HG02571 (cell line): Measurements from ENCODE around the gene NDUFB11.

Experiments used
- ATAC-seq: cut with Tn5 transposase; IDR thresholded peaks from one replicate; pipeline ENCODE4 v1.9.1; 2021; ENCODE audit warnings: mild to moderate bottlenecking, moderate library complexity; ENCODE audit not compliant: unreplicated experiment

The NDUFB11 gene

DNA sequence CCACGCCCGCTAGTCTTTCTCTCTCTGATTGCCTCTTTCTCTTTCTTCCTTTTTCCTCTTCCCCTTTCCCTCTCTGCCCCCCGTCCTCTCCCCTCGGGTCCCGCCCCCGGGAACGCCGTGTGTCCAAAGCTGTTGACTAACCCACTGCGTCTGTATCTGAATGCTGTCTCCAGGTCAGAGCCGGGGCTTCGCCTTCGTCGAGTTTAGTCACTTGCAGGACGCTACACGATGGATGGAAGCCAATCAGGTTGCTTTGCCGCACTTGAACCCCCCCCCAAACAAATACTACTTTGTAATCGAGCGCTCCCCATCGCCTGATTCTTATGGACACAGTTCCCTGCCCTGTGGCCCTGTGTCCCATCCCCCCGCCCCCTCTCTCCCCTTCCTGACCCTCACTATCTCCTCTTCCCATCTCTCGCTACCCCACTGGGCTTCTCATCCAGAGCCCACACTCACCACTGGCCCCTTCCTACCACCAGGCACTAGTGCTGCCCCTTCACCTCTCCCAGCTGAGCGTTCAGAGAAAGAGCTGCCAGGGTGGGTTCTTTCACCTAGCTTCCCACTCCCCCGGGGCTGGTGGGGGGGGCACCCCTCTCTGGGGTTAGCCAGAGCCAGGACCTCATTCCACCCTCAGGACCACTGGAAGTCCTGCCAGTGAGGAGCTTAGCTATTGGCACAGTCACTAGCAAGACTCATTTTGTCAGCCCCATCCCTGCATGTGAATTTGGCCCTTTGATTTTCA is 30.5 kb upstream of the NDUFB11 start:
- no peak for ATAC-seq

DNA sequence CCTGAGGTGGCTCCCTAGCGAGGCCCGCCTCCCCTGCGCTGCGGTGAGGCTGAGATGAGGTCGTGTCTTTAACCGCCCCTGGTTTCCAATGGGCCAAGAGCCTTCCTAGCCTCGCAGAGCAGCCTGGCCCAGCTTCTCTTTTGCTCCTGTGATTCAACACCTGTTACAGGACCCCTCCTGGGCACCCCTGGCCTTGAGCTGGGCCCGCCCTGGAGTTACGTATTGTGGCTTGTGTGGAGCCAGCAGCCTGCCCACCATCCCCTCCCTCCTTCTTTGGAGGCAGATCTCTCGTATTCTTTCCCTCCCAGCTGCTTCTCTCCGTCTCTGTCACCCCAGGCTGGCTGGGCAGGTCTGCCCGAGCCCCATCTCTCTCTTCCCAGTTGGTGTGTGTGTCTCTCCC is 29.9 kb upstream of the NDUFB11 start:
- ATAC-seq: no peak

DNA sequence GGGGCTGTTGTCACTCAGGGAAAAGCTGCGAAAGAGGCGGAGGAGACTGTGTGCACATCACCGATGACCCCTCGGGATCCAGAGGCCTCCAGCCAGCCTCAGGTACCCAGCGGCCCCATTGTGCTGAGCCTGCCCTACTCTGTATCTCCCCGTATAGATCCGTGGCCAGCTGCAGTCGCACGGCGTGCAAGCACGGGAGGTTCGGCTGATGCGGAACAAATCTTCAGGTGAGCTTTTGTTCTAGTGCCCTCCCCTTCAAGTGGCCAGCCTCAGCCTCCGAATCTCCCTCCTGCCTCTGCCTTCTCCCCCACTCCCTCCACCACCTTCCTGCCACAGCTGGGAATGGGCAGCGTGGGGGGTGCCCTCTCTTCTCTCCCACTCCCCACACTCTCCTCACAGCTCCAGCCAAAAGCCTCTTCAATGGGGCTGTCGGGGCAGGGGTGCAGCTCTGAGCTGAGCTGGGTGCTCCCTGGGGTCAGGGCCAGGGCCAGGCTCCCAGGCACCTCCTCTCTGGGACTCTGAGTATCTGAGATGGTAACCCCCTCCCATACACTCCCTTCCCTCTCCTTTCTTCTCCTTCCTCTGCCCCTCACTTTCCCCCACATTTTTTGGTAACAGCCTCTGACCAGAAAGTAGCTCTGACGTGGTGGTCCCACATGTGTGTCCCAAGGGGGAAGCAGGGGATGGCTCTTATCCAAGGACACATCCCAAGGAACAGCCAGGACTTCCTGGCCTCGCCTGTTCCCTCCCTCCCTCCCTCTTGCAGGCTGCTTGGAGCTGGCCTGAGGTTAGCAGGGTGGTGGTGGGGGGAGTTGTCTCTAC is 28.7 kb upstream of the NDUFB11 start:
- ATAC-seq: no peak

DNA sequence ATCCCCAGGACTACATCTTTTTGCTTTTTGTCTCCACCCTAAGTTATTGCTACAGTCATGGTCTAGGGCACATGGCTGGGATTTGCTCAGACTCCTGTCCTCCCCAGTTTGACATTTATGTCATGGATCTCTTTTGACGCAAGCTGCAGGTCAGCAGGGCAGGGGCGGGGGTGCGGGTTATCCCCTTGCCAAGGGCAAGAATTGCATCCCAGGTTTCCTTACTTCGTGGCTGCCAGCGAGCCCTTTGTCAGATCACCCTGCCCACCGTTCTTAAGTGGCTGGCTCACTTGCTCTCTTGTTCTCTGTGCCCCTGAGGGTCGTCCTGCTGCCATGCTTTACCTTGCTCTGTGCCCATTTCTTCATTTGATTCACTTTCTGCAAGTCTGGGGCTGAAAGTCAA is 28.0 kb upstream of the NDUFB11 start:
- no peak for ATAC-seq

- ATAC-seq: no peak
Measured at GRCh38 chrX:47171996-47172395, 27.5 kb upstream of the NDUFB11 start.

- no peak for ATAC-seq
Measured at GRCh38 chrX:47170861-47171692, 26.6 kb upstream of the NDUFB11 start.

GRCh38 chrX:47169726-47170515 is 25.4 kb upstream of the NDUFB11 start:
- no peak for ATAC-seq

DNA sequence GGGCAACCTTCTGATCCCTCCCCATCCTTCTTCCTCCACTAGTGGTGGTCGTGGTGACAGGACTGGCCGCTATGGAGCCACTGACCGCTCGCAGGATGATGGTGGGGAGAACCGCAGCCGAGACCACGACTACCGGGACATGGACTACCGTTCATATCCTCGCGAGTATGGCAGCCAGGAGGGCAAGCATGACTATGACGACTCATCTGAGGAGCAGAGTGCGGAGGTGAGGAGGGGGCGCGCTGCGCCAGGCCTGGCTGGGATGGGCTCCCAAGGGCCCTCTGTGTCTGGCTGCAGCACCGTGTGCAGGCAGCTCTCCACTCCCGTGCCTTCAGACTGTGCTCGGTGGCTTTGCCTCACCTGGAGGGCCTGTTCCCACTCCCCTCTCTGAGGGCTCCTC is 24.8 kb upstream of the NDUFB11 start:
- ATAC-seq: no peak

GRCh38 chrX:47168495-47169073 is 24.1 kb upstream of the NDUFB11 start:
- no peak for ATAC-seq

GRCh38 chrX:47166126-47166525 is 21.6 kb upstream of the NDUFB11 start:
- no peak for ATAC-seq

DNA sequence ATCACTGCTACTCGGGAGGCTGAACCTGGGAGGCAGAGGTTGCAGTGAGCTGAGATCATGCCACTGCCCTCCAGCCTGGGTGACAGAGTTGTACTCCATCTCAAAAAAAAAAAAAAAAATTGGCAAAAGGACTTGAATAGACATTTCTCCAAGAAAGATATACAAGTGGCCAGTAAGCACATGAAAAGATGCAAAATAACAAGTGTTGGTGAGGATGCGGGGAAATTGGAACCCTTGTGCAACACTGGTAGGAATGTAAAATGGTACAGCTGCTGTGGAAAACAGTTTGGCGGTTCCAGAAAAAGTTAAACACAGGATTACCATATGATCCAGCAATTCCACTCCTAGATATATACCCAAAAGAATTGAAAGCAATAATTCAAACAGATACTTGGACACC is 19.9 kb upstream of the NDUFB11 start:
- no peak for ATAC-seq

DNA sequence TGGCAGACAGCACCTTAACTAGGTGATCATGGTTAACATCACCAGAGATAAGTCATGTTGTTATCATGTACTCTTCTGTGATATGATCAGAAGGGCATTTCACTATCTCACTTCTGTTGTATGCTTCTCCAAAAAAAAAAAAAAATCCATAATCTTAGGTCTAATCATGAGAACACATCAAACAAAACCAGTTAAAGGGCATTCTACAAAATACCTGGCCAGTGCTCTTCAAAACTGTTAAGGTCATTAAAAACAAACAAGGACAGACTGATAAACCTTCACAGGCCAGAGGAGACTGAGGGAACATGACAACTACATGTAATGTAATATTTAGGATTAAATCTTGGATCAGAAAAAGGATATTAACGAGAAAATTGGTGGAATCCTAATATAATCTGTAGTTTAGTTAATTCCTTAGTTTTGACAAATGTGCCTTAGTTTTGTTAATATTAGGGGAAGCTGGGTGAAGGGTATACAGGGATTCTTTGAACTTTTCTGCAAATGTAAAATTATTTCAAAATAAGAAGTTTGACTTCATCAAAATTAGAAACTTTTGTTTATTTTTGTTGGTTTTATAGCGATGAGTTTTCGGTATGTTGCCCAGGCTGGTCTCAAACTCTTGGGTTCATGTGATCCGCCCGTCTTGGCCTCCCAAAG is 18.6 kb upstream of the NDUFB11 start:
- no peak for ATAC-seq

- ATAC-seq: no peak
Measured at GRCh38 chrX:47160781-47161180, 16.3 kb upstream of the NDUFB11 start.

GRCh38 chrX:47158781-47159180 is 14.3 kb upstream of the NDUFB11 start:
- ATAC-seq: no peak

DNA sequence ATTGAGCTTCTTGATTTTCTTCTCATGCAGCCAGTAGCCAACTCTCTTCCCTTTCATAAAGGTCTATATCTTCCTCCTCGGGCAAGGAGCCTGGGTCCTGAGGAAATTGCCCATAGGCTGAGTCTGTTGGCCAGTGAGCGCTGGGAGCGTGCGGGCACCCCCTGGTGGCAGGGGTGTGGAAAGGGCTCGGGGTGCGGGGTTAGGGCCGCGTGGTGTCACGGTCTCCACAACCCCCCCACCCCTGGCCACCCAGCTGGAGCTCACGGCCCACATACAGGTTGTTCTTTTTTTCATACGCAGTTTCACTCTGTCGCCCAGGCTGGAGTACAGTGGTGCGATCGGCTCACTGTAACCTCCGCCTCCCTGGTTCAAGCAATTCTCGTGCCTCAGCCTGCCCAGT is 13.6 kb upstream of the NDUFB11 start:
- no peak for ATAC-seq

- no peak for ATAC-seq
Measured at GRCh38 chrX:47156611-47157520, 12.4 kb upstream of the NDUFB11 start.

DNA sequence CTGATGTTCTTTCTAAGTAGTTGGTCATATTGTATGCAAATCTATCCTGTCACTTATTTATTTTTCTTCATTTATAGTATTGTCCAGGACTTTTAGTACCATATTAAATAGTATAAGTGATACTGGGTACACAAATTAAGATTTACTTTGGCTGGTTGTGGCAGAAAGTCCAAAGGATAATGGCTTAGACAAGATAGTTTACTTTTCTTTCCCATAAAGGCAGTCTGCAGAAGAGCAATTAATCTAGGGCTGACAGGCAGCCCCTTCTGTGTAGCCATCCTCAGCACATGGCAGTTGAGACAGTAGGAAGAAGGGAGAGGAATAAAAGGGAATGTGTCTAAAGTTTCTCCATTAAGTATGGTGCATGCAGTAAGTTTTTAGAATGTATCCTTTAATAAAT is 6.9 kb upstream of the NDUFB11 start:
- ATAC-seq: no peak

- ATAC-seq: no peak
Measured at GRCh38 chrX:47148946-47149345, 4.4 kb upstream of the NDUFB11 start.
